Measurements from ENCODE around the gene WNT7B.

DNA sequence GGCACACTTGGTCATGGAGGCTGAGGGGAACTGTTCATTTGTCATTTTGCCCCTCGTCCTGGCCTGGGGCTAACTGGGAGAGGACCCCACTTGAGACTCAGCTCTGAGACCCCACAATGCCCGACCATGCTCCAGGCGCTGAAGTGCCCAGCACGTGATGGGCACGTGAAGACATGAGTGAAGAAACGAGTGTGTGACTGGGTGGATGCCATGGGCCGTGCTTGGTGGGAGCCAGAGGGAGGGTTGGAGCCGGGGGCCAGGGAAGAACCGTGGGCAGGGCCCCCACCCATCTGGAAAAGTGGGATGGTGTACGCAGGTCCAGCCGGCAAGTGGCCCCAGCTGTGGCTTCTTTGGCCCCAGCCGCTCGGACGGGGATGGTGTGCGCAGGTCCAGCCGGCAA is 61.1 kb downstream of the WNT7B start:
- no peak for TF ChIP-seq GATA3 (IDR thresholded peaks at IDR 0.05; ENCODE audit: low read depth, low read length)
- TF ChIP-seq GATA2 (IDR thresholded peaks at IDR 0.05; ENCODE audit: low read depth, low read length), result no peak

All from SH-SY5Y (cell line).